Measurements from ENCODE around the gene CTNNA2.

The CTNNA2 gene

GRCh38 chr2:79940364-79940763, 427.5 kb downstream of the CTNNA2 start:
- DNase-seq = no peak

GRCh38 chr2:79941179-79941578, 428.3 kb downstream of the CTNNA2 start:
- DNase-seq = no peak

DNA sequence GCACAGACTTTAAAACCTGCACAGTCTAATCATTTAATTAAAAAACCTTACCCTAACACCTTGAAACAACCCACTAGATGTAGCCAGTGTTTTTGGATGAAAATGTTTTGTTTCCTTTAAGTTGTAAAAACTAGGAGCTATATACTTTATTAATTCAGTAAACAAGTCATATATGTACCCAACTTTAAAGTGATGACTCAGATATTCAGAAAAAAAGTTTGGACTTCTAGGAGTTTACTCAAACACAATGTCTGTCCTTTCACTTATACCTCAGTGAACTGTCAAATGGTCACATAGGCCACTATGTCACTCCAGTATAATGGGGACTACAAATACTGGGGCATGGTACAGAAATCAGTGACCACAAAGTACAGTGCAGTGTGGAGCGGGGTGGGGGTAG, 431.4 kb downstream of the CTNNA2 start:
- no peak for DNase-seq

- DNase-seq = no peak
Measured at GRCh38 chr2:79945653-79946445, 433.0 kb downstream of the CTNNA2 start.

- no peak for DNase-seq
Measured at GRCh38 chr2:79947751-79948150, 434.9 kb downstream of the CTNNA2 start.

DNA sequence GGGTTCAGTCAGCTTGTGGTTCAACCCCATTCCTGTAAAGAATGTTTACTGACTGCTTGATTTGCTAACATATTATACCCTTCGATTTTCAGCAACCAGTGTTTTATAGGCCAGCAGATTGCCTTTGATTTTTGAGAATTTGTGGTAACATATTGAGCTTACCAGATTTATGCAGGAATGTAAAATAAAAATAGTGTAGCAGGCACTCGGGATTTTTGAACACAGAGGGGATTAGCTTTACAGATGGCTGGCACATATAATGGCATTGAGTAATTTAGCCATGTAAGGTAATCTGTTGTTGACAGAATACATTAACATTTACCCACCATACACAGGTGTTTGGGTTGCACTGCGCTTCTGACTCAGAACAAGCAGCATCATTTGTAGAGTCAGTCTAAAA, 437.7 kb downstream of the CTNNA2 start:
- DNase-seq = no peak

DNA sequence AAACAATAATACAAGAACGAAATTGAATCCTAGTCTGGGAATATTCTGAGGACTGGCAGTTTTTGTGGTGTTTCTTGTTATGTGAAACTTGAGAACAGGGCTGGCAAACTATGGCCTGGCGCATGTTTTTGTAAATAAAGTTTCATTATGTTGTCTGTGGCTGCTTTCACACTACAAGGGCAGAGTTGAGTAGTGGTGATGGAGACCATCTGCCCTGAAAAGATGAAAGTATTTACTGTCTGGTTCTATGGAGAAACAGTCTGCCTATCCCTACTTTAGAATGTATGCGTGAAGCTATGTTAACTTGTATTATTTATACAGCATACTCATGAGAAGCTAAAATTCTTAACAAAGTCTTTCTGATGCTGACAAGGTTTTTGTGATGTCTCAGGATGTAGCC, 439.8 kb downstream of the CTNNA2 start:
- no peak for DNase-seq

- DNase-seq = no peak
Measured at GRCh38 chr2:79960035-79960434, 447.2 kb downstream of the CTNNA2 start.

DNA sequence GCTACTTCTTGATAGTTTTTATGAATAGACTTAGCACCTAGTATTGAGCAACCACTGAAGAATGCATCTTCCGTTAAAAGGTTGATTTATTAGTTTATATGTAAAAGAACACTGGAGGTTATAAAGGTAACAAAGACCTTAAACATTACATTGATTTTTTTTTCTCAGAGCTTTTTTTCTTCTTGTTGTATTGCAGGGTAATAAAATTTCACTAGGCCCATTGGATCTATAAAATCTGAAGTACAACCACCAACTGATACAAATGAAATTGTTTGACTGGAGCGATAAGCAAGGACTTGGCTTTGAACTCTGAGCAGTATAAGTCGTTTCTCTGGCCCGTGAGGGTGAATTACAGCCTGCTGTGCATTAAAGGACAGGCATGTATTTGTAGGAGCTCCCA, 447.7 kb downstream of the CTNNA2 start:
- no peak for DNase-seq

DNA sequence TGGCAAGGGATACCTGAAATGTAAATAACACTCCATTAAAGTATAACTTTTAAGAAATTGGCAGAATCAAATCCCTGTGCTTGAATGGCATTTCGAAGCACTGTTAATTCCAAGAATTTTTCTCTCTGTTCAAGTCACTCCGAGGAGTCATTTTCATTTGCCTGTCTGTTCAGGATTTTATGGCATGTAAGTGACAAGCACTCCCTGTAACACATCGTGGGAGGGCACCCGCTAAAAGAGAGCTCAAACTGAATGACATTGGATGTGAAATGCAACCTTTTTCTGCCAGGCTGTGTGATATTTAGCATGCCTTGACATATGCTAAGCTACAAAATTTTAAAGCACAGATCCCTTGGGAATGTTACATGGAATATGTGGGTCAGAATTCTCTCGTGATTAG, 452.1 kb downstream of the CTNNA2 start:
- no peak for DNase-seq

- no peak for DNase-seq
Measured at GRCh38 chr2:79966369-79966768, 453.5 kb downstream of the CTNNA2 start.

DNA sequence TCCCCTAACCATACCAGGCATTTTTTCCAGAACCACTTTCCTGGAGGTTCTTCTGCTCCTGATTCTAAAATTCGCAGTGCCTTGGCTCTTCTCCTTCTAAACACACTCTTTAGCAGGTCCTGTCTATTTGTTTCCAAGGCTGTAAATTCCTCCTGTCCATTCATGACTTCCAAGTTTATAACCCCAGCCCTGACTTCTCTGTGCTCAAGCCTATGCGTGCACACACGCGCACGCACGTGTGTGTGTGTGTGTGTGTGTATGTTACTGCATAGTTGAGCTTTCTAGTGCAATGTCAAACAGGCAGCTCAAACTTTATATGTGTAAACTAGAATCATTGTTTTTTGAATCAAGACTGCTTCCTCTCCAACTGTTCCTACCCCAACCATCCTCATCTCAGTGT, 454.0 kb downstream of the CTNNA2 start:
- no peak for DNase-seq

DNA sequence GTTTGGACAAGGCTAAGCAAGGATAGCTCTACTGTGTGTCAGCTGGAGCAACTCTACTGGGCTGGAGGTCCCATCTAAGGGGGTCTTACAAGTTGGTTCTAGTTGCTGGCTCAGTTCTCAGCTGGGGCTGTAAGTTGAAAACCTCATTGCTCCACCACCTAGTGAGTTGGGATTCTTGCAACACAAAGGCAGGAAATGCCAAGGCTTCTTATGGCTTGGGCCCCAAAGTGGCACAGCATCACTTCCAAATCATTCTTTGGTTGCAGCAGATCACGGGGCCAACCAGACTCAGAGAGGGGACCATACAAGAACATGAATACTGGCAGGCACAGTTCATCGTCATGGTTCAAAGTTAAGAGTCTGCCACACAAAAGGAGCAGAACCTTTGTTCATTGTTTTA, 459.0 kb downstream of the CTNNA2 start:
- no peak for DNase-seq

DNA sequence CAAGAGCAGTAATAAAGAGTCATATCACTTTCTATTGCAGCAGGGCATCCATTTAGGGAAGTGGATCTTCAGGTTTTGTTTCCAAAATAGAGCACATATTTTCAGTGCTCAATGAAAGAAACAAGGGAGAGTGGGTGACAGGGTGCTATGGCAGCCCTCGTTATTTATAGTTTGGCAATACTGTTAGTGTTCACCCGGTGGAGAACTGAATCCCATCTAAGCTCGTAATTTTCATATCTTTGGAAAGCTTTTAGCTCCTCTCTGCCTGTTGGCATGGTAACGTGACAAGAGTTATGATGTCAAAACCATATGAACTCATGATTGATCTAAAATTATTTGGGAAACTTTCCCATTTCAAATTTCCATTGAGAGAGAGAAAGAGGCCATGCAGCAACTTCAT, 459.8 kb downstream of the CTNNA2 start:
- DNase-seq = no peak

- no peak for DNase-seq
Measured at GRCh38 chr2:79975791-79976565, 463.1 kb downstream of the CTNNA2 start.

DNA sequence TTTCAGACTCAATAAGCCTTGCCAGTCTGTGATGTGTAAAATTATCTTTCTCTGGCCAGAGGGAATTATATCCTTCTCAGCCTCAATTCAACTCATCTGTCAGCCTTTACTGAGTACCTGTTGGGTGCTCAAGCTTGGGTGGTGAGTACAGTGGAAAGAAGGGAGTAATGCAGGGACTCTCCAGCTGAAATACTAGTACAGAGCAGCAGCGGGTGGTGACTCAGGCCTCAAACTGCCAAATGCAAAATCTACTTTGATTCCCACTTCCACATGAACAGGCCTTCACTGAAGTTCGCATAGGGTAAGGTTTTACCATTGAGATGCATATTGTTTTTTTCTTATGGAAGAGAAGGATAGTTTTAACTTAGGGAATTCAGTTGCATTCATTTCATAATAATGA, 464.9 kb downstream of the CTNNA2 start:
- no peak for DNase-seq

DNA sequence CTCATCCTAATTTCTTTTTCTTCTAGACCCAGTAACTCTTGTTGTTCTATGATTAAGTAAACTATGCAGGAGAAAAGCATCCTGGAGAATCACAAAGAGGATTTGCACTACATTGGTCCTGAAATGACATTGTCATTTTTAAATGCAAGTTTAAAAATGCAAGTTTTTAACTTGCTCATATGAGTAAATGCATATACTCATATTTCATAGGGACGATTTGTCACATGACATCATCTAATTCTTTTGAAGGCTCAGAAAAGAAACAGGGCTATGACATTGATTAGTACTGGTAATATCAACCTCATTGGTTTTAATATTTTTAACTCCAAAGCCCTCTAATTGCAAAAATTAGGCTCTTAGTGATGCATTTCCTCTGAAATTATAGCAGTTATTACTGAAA, 467.3 kb downstream of the CTNNA2 start:
- DNase-seq = no peak

GRCh38 chr2:79980816-79981215, 468.0 kb downstream of the CTNNA2 start:
- DNase-seq = no peak

GRCh38 chr2:79981316-79981715, 468.5 kb downstream of the CTNNA2 start:
- DNase-seq = no peak

GRCh38 chr2:79982445-79982844, 469.6 kb downstream of the CTNNA2 start:
- no peak for DNase-seq

GRCh38 chr2:79984476-79984875, 471.6 kb downstream of the CTNNA2 start:
- no peak for DNase-seq

DNA sequence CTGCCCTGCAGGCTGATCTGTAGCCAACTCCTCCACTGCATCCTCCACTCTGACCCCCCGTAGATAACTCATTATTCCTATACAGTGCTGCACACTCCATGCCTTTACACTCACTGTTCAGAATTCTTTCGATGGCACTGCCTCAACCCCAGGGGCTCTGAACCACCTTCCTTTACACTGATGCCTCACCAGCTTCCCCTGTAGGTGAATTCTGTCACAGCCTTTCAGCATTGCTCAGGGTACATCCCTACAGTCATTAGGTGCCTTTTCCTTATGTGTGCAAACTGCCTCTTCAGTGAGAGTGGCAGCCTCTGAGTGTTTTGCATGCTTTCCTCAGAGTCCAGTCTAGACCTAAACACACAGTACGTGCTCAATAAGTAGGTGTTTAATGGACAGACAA, 472.3 kb downstream of the CTNNA2 start:
- DNase-seq = no peak

- no peak for DNase-seq
Measured at GRCh38 chr2:79985571-79985970, 472.7 kb downstream of the CTNNA2 start.

DNA sequence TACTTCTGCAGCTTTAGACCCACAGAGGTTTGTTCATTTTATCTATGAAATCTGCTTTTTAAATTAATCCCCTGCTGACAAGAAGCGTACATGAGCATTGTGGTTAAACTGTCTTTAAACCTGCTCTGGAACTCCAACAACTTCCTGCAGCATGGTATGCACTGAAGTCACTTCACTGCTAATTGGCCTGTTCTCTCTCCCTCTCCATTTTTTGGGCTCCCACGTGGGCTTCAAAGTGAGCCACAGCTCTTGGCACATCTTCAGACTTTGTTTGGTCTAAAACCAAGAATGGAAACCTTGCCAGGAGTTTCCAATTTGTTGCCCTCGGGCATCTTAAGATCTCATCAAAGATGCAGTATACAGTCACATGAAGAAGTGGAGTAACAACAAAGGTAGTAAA, 480.3 kb downstream of the CTNNA2 start:
- DNase-seq = no peak

DNA sequence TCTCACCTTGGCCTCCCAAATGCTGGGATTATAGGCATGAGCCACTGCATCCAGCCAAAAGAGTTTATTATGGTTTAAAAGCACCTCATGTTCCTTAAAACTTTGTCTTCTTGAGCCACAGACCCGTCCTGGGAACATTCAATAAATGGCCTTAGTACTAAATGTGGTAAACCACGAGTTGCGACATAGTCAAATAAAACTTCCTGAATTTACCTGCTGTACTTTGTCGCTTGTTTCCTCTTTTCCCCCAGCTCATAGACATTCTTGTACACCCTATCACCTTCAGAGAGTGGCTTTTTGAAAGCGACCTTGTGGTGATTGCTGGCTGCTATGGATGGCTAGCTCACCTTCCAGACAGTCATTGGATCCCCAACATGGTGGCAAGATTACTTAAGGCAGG, 481.3 kb downstream of the CTNNA2 start:
- no peak for DNase-seq

Data from NK-92 treated with Interleukin-12 subunit alpha and Interleukin-12 subunit beta, amount 100 ng/mL, for 24 hours (cell line).